ENCODE results near the gene GP1BA. TPM values are rescaled to one million over a fixed set of nuclear protein-coding genes. Genes with fewer than 3 reads are reported as not detected.

Gene GP1BA
- total RNA-seq, 4 donors from 2014 or later = not detected

GRCh38 chr17:4897785-4898184, 34.3 kb upstream of the GP1BA start:
- no peak for DNase-seq (ENCODE audit: low spot score)
- TF ChIP-seq, protein P1, sequence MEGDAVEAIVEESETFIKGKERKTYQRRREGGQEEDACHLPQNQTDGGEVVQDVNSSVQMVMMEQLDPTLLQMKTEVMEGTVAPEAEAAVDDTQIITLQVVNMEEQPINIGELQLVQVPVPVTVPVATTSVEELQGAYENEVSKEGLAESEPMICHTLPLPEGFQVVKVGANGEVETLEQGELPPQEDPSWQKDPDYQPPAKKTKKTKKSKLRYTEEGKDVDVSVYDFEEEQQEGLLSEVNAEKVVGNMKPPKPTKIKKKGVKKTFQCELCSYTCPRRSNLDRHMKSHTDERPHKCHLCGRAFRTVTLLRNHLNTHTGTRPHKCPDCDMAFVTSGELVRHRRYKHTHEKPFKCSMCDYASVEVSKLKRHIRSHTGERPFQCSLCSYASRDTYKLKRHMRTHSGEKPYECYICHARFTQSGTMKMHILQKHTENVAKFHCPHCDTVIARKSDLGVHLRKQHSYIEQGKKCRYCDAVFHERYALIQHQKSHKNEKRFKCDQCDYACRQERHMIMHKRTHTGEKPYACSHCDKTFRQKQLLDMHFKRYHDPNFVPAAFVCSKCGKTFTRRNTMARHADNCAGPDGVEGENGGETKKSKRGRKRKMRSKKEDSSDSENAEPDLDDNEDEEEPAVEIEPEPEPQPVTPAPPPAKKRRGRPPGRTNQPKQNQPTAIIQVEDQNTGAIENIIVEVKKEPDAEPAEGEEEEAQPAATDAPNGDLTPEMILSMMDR (IDR thresholded peaks at IDR 0.05) = no peak
- no peak for ATAC-seq (ENCODE audit: low FRiP score)

DNA sequence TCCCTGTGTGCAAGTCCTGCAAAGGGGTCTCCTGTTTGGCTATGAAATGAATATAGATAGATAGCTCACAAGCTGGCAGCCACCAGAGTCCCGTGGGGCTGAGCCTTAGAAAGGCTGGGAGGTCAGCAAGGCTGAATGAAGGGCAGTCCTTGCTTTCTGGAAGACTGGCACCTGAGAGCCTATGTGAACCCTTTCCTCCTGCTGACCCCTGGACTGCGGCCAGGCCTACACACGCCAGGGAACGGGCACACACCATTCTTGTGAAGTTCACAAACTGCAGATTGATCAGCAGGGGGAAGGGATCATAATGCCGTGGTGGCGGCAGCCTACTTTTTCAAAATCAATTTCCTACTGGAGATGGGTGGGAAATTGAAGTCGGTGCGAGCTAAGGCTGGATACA, 33.7 kb upstream of the GP1BA start:
- TF ChIP-seq, protein P1 (IDR thresholded peaks at IDR 0.05) = no peak
- no peak for ATAC-seq (ENCODE audit: low FRiP score)

DNA sequence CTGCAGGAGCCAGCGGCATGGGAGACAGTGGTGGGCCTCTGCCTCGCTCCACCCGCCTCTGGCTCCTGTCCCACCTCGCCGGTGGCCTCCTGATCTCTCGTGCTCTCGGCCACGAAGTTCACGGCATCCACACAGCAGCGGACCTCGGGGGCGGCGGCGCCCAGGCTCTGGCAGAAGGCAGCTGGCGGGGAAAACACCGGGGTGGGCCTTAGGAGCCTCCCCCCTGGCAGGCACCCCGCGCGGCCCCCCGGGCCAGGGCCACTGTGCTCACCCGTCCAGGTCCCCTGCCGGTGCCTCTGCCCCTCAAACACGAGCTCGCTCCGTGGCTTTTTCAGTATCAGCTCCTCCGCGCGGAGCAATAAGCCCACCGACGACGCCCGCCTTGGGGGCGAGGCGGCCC, 33.1 kb upstream of the GP1BA start:
- TF ChIP-seq, protein P1 (IDR thresholded peaks at IDR 0.05) = no peak
- ATAC-seq (ENCODE audit: low FRiP score) = peak; percentile 2
- DNase-seq (ENCODE audit: low spot score) = no peak

More for the DNA sequence above, 33.7 kb upstream of the GP1BA start:
- DNase-seq (ENCODE audit: low spot score) = no peak

DNA sequence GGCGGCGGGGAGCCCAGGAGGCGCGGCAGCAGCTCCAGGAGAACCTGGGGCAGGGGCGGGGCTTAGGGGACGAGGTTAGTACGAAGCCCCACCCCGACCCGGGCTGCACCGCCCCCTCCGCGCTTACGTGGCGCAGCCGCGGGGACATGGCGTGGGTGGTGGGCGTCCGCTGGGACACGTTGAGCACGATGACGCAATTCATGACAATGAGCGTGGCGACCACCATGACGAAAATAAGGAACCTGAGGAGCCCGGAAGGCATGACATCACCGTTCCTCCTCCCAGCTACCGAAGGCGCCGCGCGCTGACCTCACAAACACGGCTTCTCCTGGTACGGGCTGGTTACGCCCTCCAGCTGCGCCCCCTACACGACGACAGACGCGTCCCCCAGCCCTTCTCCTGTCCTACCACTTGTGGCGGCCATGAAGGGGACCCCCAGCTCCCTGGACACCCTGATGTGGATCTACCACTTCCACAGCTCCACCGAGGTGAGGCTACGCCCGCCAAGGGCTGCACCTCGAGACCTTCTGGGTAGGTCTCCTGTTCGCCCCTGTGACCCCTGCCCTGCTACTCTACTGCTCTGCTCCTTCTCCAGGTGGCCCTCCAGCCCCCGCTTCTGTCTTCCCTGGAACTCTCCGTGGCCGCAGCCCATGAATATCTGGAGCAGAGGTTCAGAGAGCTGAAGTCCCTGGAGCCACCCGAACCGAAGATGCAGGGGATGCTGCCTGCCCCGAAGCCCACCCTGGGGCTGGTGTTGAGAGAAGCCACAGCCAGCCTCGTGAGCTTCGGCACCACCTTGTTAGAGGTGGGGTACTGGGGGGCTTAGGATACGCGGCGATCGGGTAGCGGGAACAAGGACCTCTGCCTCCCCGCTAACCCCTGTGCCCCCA, 32.5 kb upstream of the GP1BA start, which contains the start of gene C17orf107:
Gene C17orf107, plus strand, starts transcription at position 196 of the 890 bp plus-strand sequence. Its CDS starts 227 bp downstream, at position 423.
- TF ChIP-seq, protein P1 (IDR thresholded peaks at IDR 0.05) = no peak
- ATAC-seq (ENCODE audit: low FRiP score) = peak; percentile 82

GRCh38 chr17:4900231-4901107, 31.6 kb upstream of the GP1BA start:
- ATAC-seq (ENCODE audit: low FRiP score) (no peak), DNase-seq (ENCODE audit: low spot score) (no peak)
- TF ChIP-seq, protein P1 (IDR thresholded peaks at IDR 0.05) = no peak

More for the DNA sequence above, 32.5 kb upstream of the GP1BA start, which contains the start of gene C17orf107:
- DNase-seq (ENCODE audit: low spot score) = peak; percentile 81

- DNase-seq (ENCODE audit: low spot score) (no peak), ATAC-seq (ENCODE audit: low FRiP score) (no peak)
- TF ChIP-seq, protein P1 (IDR thresholded peaks at IDR 0.05) = no peak
Measured at GRCh38 chr17:4901108-4901647, 30.9 kb upstream of the GP1BA start.

Measured in omental fat pad (tissue), 4 donors.